ENCODE measurements around the gene FAM200B.

Gene FAM200B

GRCh38 chr4:15681372-15682241, at the start of gene FAM200B:
TSS of gene FAM200B (plus strand) at chr4:15681827. CDS start at chr4:15686978, 5,151 bp downstream.
- peak; percentile 93 for DNase-seq

- DNase-seq: no peak
Measured at GRCh38 chr4:15636818-15637217, 44.8 kb upstream of the FAM200B start.

GRCh38 chr4:15638418-15638817, 43.2 kb upstream of the FAM200B start:
- no peak for DNase-seq

- DNase-seq: no peak
Measured at GRCh38 chr4:15648600-15648999, 33.0 kb upstream of the FAM200B start.

GRCh38 chr4:15649914-15650545, 31.6 kb upstream of the FAM200B start:
- peak; percentile 37 for DNase-seq

- DNase-seq: no peak
Measured at GRCh38 chr4:15651676-15652075, 30.0 kb upstream of the FAM200B start.

GRCh38 chr4:15652191-15652590, 29.4 kb upstream of the FAM200B start:
- DNase-seq: no peak

- DNase-seq: no peak
Measured at GRCh38 chr4:15652841-15653240, 28.8 kb upstream of the FAM200B start.

GRCh38 chr4:15653420-15653819, 28.2 kb upstream of the FAM200B start:
- DNase-seq: no peak

GRCh38 chr4:15653864-15654592, 27.6 kb upstream of the FAM200B start:
- DNase-seq: no peak

GRCh38 chr4:15654593-15655222, 26.9 kb upstream of the FAM200B start:
- no peak for DNase-seq

GRCh38 chr4:15655223-15656037, 26.2 kb upstream of the FAM200B start, which contains the start of gene FBXL5:
TSS of gene FBXL5 (minus strand) at chr4:15655357. CDS start at chr4:15655287, 70 bp downstream.
- DNase-seq: no peak

GRCh38 chr4:15656038-15656470, 25.6 kb upstream of the FAM200B start:
- no peak for DNase-seq

- DNase-seq: no peak
Measured at GRCh38 chr4:15657366-15657765, 24.3 kb upstream of the FAM200B start.

- DNase-seq: no peak
Measured at GRCh38 chr4:15658136-15658770, 23.4 kb upstream of the FAM200B start.

- no peak for DNase-seq
Measured at GRCh38 chr4:15658781-15659180, 22.8 kb upstream of the FAM200B start.

GRCh38 chr4:15659768-15660570, 21.7 kb upstream of the FAM200B start:
- DNase-seq: peak; percentile 89

GRCh38 chr4:15665753-15666365, 15.8 kb upstream of the FAM200B start:
- peak; percentile 15 for DNase-seq

- no peak for DNase-seq
Measured at GRCh38 chr4:15667006-15667405, 14.6 kb upstream of the FAM200B start.

All from SIG-M5 (cell line).